Activated CD8-positive, alpha-beta memory T cell treated with anti-CD3 and anti-CD28 coated beads, Interleukin-2, amount 50 U/mL, for 4 hours (primary cell): ENCODE results near the gene SAPCD2.
A peak's percentile ranks its signal among the peaks of the same experiment; 100 is the strongest.

Experiments
- DNase-seq: peaks from one replicate; pipeline ENCODE4 v3.0.0-alpha.2; 2020

Gene SAPCD2

GRCh38 chr9:137028263-137029057 lies 41.9 kb downstream of the SAPCD2 start:
- DNase-seq = peak; percentile 67

- no peak for DNase-seq
Measured at GRCh38 chr9:137027369-137028262, 42.7 kb downstream of the SAPCD2 start, which contains the start of gene ABCA2. TSS of gene ABCA2 (minus strand) at chr9:137028237. CDS start at chr9:137028140, 97 bp downstream.

- no peak for DNase-seq
Measured at GRCh38 chr9:137026828-137027227, 43.5 kb downstream of the SAPCD2 start.

DNA sequence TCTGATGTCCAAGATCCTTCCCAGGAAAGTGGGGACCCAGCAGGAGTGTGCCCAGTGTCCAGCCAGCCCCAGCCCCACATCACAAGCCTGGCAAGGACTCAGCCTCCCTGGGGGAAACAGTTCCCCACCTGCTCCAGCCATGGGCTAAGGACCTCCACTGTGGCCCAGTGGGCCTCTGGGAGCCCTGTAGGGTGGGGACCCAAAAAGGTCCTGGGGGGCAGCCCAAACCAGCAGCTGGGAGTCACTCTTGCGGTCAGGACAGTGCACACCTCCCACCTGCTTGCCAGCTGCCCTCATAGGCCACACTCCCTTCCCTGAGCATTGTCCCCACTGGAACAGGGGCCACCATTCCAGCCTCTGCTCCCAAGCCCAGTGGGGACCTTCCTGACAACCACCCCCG lies 44.0 kb downstream of the SAPCD2 start:
- no peak for DNase-seq

GRCh38 chr9:137025517-137025966 lies 44.8 kb downstream of the SAPCD2 start:
- no peak for DNase-seq

GRCh38 chr9:137023583-137023991 lies 46.8 kb downstream of the SAPCD2 start:
- no peak for DNase-seq

DNA sequence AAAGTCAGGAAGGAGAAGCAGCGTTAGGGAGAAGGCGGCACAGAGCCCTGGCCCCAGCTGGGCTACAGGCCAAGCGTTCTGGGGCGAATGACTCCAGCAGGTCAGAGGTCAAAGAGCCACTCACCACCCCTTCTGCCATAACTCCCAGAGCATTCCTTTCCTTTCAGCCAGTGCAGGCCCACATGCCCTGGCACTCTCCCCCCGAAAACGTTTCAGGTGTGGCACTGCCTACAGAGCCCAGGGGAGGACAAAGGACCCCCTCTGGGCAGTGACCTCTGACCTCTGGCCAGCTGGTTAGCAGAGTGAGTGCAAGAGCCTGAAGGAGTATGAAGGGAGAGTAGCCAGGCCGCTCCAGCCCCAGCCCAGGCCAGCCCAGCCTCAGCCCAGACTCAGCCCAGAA lies 47.2 kb downstream of the SAPCD2 start:
- DNase-seq = no peak

- DNase-seq = no peak
Measured at GRCh38 chr9:137022662-137023008, 47.7 kb downstream of the SAPCD2 start.

GRCh38 chr9:137021979-137022661 lies 48.2 kb downstream of the SAPCD2 start:
- DNase-seq = peak; percentile 70

- DNase-seq = no peak
Measured at GRCh38 chr9:137021568-137021978, 48.8 kb downstream of the SAPCD2 start.

DNA sequence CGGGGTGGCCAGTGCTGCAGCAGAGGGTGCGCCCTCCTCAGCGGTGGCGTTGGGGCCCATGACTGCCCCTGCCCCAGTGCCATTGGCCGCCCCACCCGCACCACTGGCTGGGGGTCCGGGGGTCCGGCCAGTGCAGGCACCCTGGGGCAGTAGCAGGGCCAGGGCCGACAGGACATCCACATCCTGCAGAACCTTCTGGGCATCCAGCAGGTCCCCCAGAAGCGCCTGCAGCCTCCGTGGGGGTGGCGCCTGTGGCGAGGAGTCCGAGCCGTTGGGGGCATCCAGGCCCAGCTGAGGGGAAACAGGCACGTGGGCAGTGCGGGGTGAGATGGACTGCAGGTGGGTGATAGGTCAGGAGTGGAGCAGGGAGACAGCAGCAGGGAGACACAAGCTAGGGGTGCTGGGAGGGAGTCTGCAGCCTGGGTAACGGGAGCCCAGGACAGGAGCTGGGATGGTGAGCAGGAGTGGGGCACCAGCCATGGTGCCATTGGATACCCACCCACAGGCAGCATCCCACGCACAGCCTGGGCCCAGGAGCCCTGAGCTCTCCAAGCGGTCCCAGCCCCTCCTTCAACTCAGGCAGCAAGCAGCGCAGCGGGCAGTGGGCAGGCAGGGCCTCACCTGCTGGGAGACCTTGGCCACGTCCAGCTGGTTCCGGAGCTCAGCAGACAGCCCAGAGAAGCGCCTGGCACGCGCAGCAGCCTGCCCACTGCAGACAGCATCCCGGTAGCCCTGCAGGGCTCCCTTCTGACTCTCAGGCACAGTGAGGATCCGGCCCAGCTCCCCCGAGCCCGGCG lies 49.4 kb downstream of the SAPCD2 start:
- no peak for DNase-seq

- no peak for DNase-seq
Measured at GRCh38 chr9:137019891-137020683, 50.3 kb downstream of the SAPCD2 start.

- no peak for DNase-seq
Measured at GRCh38 chr9:137018761-137019559, 51.4 kb downstream of the SAPCD2 start.

- no peak for DNase-seq
Measured at GRCh38 chr9:137017791-137018497, 52.4 kb downstream of the SAPCD2 start.

DNA sequence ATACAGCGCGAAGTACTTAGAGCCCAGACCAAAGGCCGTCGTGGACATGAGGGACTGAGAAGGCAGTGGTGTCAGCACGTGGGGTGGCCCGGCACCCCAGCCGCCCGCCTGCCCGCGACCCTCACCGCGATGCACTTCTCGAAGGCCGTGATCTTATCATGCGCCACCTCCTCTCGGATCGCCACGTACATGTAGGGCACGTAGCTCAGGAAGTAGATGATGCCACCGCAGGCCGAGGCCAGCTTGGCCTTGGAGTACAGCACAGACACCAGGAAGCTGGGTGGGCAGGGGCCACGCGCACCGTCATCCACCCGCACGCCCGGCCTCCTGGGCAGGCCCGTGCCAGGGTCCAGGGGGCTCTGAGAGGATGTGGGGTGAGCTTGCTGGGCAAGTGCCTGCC lies 53.3 kb downstream of the SAPCD2 start:
- no peak for DNase-seq

GRCh38 chr9:137016436-137016835 lies 53.9 kb downstream of the SAPCD2 start:
- no peak for DNase-seq

- DNase-seq = no peak
Measured at GRCh38 chr9:137015976-137016375, 54.4 kb downstream of the SAPCD2 start.

DNA sequence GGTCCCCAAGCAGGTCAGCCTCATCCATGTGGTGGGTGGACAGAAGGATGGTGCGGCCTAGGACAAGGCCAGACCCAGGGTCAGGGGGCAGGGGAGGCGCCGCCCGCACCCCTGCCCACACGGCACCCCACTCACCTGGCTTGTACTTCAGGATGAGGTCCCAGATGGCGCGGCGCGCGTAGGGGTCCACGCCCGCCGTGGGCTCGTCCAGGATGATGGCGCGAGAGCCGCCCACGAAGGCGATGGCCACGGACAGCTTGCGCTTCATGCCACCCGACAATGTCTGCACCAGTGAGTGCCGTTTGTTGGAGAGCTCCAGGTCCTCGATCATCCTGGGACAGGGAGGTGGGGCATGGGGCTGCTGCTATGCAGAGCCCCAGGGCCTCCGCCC lies 54.8 kb downstream of the SAPCD2 start:
- no peak for DNase-seq

DNA sequence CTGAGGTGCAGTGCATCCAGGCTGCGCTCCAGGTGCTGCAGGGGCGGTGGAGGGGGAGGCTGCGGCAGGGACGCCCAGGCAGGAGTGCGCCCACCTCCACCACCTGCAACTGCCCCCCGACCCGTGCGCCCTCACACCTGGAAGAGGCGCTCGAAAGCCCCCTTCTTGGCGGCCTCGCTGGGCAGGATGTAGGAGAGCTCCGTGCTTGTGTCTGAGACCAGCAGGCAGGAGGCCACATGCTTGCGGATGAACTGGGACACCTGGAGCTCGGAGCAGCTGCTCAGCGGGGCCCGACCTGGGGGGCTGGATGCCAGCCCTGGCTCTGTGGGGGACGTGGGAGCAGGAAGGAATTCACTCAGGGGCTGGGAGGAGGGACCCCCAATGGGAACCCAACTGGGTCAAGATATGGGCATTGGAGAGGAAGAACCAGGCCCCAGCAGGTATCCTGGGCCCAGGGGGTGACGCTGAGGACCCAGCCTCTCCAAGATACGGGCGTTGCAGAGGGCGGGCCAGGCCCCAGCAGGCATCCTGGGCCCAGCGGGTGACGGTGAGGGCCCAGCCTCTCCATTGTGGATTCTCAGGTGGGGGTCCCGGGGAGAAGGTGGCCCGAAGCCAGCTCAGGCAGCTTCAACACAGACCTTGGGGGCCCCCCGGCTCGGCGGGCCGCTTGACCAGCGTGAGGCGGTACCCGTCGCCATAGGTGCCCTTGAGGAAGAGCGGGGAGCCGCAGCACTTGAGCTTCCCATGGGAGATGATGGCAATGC lies 55.4 kb downstream of the SAPCD2 start:
- DNase-seq = no peak
